Activated naive CD4-positive, alpha-beta T cell treated with Interleukin-2 at 50 U/mL for 16 hours (primary cell): ENCODE measurements around the gene FANCC.

ENCODE experiments used
- DNase-seq: peaks from one replicate; pipeline ENCODE4 v3.0.0-alpha.2; 2020

FANCC gene, protein sequence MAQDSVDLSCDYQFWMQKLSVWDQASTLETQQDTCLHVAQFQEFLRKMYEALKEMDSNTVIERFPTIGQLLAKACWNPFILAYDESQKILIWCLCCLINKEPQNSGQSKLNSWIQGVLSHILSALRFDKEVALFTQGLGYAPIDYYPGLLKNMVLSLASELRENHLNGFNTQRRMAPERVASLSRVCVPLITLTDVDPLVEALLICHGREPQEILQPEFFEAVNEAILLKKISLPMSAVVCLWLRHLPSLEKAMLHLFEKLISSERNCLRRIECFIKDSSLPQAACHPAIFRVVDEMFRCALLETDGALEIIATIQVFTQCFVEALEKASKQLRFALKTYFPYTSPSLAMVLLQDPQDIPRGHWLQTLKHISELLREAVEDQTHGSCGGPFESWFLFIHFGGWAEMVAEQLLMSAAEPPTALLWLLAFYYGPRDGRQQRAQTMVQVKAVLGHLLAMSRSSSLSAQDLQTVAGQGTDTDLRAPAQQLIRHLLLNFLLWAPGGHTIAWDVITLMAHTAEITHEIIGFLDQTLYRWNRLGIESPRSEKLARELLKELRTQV

GRCh38 chr9:95317119-95317892, at the start of gene FANCC:
Gene FANCC (minus strand): TSS chr9:95317709. CDS start chr9:95249291, 68,418 bp downstream.
- peak; percentile 88 for DNase-seq

GRCh38 chr9:95366731-95367325, 49.3 kb upstream of the FANCC start:
- DNase-seq: no peak

- DNase-seq: no peak
Observed at GRCh38 chr9:95365766-95366165, 48.3 kb upstream of the FANCC start.

- no peak for DNase-seq
Observed at GRCh38 chr9:95363051-95363841, 45.7 kb upstream of the FANCC start.

GRCh38 chr9:95360866-95361265, 43.4 kb upstream of the FANCC start:
- DNase-seq: no peak

DNA sequence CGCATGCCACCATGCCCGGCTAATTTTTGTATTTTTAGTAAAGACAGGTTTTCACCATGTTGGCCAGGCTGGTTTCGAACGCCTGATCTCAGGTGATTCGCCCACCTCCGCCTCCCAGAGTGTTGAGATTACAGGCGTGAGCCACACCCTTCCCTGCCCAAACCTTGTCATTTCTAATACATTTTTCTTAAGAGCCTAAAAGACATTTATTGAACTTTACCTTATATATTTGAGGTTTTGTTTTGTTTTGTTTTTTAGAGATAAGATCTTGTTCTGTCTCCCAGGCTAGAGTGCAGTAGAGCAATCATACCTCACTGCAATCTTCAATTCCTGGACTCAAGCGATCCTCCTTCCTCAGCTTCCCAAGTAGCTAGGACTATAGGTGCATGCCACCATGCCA, 39.8 kb upstream of the FANCC start:
- DNase-seq: no peak

GRCh38 chr9:95355500-95355899, 38.0 kb upstream of the FANCC start:
- DNase-seq: no peak

GRCh38 chr9:95351051-95351450, 33.5 kb upstream of the FANCC start:
- DNase-seq: no peak

GRCh38 chr9:95350266-95350665, 32.8 kb upstream of the FANCC start:
- no peak for DNase-seq

GRCh38 chr9:95349091-95350038, 31.9 kb upstream of the FANCC start:
- no peak for DNase-seq

DNA sequence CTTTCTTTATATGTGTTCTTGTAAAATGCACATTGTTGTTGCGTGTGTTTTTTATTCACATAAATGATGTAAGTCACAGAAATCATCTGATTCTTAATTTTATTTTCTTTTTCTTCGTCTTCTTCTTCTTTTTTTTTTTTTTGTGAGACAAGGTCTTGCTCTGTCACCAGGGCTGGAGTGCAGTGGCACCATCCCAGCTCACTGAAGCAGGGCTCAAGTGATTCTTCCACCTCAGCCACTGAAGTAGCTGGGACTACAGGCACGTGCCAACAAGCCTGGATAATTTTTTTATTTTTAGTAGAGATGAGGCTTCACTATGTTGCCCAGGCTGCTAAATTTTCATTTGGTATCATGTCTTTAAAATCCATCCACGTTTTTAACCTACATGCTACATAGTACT, 28.5 kb upstream of the FANCC start:
- no peak for DNase-seq

GRCh38 chr9:95344735-95345325, 27.3 kb upstream of the FANCC start:
- no peak for DNase-seq

DNA sequence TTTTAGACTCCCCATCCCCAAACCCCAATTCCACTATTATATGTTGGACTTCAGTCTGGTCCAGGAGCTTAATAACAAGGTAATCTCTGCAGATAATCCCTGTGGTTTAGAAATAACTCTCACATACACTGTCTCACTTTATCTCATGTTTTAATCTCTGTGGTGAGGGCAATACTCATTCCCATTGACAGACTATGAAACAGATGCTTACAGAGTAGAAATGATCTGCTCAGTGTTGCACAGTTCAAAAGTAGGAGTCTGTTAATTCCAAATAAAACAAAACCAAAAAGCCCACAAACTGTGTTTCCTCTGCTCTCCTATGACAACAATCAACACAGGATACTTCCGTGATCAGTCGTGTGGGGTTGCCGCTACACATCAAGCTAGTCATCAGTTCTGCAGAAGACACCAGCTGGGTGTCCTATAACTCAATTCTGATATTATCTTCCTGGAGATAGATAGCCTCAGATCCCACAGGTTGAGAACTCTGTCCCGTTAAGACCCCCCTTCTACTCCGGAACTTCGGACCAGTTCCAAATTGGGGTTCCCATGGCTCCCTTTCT, 26.3 kb upstream of the FANCC start:
- no peak for DNase-seq

GRCh38 chr9:95342571-95342970, 25.1 kb upstream of the FANCC start:
- DNase-seq: no peak

GRCh38 chr9:95341293-95341962, 23.9 kb upstream of the FANCC start:
- no peak for DNase-seq

DNA sequence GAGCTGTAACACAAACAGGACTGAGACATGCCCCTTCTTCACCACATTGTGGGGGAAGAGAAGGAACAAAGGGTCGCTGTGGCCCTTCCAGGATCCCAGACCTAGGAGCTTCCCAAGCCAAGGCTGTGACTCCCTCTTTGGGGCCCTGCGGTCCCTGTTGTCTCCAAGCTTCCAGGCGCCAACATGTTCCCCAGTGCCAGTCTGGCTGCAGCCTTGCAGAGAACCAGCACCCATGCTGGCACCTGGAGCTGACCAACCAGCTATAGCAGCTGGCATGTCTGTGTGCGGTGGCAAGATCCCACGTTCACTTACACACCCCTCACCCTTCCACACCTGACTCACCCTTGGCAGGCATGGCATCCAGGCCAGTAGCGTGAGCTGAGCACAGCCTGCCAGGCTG, 20.7 kb upstream of the FANCC start:
- DNase-seq: no peak

GRCh38 chr9:95336281-95336680, 18.8 kb upstream of the FANCC start:
- peak; percentile 19 for DNase-seq

DNA sequence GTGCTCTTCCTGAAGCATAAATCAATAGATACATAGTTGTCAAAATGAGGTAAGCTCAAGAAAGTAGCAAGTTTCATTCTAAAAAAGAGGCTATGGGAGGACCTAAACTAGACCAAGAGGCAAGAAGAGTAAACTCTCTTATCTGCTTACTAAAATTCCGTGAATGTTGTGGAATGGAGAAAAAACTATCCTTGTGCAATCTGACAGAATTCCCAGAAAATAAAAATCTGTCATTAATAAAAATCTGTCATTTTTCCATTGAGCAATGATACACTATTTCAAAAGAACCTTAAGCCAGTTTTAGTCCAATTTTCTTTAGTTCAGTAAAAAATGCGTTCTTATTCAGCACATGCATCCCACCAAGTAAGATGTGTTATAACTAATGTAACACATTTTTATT, 15.9 kb upstream of the FANCC start:
- no peak for DNase-seq

DNA sequence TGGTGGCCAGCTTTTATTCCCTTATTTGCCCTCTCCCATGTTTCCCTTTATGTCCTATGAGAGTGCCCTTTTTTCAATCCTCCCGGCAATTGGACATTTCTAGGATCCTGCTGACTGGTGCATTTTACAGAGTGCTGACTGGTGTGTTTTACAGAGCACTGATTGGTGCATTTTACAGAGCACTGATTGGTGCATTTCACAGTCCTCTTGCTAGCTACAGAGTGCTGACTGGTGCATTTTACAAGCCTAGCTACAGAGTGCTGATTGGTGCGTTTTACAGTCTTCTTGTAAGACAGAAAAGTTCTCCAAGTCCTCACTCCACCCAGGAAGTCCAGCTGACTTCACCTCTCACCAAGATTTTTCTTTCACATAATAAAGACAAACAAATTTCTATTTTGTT, 15.4 kb upstream of the FANCC start:
- no peak for DNase-seq
